HG03139 (cell line): ENCODE data around the gene UCK1.

Source experiments
- ATAC-seq: cut with Tn5 transposase; IDR thresholded peaks from one replicate; pipeline ENCODE4 v1.9.1; 2021; ENCODE audit not compliant: unreplicated experiment

UCK1 gene

DNA sequence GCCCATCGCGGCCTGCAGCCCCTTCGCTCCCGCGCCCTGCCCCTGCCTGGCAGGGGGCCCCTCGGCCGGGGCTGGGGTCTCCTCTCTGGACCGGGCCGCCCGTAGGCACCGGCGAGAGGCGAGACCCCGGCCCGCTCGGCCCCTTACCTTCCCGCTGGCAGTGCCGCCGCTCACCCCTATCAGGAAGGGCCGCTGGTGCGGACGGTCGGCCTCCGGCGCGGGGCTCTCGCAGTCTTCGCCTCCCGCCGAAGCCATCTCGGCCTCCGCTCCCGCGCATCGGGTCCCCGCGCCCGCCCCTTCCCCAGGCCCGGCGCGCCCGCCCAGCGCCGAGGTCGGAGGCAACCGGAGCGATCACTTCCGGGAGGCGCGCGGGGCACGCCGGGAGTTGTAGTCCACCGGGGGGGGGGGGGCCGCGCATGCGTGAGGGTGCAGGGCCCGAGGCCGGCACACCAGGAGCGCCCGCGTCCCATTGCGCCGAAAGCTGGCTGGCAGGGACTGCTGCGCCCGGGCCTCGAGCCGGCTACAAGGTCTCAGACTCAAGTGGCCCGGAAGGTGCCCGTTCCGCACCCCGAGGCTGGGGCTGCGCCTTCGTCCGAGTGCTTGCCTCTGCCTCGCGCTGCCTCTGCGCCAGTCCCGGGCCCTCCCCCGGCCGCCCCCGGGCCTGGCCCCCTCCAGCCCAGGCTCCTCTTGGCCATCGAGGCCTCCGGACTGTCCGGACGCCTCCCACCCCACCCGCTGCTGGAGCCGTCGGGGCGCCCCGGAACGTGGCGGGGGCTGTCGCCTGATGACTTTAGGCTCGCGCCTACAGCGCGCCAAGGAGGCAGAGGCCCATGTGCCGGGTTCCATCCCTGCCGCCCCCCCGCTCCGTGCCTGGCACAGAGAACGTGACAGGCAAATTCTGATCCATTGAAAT, at the start of gene UCK1:
Gene UCK1, minus strand, starts transcription at position 344 of the 913 bp plus-strand sequence. Its CDS starts 89 bp downstream, at position 255.
- peak; percentile 76 for ATAC-seq

DNA sequence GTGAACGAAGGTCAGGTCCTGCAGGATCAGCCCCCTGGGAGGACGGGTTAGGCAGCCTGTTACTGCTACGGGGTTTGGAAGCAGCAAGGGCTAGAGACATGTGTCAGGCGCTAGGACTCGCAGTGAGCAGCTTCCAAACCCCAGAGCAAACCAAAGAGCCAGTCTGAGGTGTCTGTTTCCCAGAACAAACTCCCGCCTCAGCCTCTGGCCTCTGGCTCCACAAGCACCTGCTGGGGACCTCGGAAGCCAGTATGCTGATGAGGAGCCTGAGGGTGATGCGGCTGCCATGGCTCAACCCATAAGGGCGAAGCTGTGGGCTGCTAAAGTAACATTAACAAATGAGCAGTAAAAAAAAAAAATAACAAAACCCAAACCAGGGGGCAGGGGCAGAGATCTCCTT, 49.3 kb upstream of the UCK1 start:
- no peak for ATAC-seq

DNA sequence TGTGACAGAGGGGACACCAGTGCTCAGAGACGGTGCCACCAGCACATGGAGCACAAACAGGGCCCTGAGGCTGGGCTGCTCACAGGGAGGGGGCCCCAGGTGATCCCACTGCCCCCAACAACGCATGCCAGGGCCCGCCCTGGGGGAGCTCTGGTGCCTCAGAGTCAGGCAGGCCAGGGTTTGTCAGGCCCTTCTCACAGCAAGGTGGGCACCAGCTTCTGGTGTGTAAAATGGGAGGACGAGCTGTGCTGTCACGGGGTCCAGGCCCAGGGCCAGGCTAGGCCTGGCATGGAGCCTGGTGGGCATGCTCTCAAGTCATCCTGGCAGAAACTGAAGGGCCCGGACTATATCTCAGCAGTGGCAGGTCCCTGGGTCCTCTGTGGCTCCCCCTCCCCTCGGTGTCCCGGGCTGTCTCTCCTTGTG, 48.7 kb upstream of the UCK1 start:
- ATAC-seq = no peak

DNA sequence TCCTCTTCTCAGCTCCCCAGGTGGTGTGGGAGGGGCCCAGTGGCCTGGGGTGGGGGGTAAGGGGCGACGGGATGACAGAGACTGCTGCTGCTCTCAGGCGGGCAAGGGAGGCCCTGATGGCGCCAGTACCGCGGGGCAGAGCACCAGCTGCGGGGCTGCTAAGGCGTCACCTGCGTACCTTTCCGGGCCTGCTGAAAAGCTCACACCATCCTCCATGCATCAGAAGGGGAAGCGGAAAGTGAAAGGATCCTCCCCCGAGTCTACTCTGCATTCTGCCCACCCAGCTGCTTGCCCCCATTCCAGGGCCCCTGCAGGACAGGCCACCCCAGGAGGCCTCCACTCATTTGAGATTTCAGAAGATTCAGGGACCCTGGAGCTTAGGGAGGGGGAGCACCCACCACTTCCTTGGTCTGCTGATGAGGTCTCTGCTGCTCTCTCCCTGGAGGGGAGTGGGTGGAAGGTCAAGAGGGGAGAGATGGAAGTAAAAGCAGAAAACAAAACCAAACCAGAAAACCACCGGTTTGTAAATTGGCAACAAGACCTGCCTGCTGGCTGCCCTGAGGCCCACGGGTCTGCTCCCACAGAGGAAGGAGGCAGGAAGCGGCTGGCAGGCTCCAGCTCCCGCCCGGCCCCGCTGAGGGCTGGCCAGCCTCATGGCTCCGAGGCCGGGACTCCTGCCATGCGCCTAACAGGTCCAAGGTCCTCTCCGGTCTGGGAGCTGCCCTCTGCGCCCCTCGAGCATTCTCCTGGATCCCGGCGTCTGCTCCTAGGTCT, 47.9 kb upstream of the UCK1 start:
- ATAC-seq = no peak

DNA sequence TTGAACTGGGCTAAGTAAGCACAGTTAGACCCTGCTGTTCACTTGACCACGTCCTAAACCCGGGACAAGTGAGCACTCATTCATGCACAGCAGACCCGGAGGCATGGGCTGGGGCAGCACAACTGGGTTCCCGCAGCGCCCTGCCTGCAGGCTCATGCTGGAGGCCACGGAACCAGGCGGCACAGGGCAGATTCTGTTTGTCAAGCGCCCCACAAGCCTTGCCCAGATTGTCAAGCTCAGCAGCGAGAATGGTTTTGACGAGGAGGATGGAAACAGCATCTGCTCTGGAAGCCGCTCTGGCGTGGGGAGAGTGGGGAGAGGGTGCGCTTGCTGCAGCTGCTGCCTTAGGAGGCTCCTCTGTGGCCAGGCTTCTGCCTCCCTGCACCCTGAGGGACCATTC, 47.0 kb upstream of the UCK1 start:
- no peak for ATAC-seq

DNA sequence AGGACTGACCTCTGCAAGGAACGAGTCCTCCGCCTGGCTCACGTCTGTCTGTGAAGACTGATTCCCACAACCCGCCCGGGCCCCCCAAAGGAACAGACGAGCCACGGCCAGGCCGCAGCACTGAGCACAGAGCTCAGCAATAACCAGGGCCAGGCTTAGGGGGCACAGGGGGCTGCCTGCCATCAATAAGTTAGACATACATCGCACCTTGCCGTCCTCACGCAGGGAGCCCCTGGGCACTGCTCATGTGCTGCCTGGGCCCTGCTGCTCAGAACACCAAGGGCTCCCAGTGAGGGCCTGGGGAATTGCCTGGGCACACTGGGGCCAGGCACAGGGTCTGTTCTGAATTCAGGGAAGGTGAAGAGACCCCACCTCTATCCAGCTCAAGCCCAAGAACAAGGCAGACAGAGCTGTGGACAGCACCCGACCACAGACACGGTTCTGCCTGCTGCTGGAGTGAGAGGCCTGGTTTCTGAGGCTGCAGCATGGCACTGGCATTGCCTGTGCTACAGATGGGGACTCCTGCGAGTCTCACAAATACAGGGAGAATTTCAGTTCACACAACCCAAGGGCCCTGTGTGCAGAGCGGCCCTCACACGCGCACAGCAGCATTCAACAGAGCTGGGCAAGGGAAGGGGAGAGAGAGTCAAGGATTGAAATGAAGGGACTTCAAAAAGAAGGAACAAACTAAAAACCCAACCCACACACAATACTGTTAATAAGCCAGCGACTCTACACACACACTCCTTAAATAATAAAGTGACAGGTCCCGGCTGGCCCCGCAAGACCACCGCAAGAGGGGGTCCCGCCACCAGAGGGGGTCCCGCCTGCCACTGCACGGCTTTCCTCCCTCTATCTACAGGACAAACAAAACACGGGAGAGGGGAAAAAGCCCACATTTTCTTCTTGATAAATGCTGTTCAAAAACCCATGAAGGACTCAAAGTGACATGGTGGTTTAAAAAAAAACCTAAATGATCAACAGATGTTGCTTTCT, 46.2 kb upstream of the UCK1 start:
- no peak for ATAC-seq

DNA sequence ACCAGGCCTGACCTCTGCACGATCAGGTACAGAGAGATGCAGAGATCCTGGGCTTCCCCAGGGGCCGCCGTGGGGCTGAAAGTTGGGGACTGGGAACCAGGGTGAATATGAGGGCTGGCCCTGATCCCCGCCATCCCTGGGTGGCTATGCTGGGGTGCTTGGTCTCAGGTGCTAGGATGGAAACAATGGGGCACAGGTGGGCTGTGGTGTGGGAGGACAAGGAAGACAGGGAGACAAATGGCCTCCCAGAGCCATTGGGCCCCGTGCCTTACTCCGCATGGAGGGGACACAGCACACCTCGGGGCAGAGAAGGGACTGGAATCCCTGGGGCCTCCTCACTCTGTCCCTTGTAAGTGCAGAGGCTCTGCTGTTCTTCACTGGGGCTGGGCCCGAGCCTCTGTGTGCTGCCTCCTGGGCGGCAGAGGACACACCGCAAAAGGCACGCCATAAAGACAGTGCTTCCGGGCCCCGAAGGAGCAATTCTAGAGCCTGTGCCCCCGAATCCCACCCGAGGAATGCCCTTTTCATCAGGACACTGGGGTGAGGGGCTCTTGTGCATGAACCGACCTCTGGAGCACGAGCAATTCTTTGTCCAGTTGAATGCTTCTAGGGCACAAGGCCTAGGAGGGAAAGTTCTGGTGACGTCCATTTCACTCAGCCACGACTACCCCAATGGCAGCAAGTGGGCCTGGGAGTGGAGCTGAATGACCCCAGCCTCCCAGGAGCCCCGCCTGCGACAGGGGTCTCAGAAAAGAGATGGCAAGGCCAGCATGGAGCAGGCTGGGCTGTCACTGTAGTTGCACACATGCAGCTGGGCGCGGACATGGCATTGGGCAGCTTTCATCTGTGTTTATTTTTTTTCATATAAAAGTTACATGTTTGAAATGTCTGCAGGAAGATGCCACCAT, 45.1 kb upstream of the UCK1 start:
- no peak for ATAC-seq

DNA sequence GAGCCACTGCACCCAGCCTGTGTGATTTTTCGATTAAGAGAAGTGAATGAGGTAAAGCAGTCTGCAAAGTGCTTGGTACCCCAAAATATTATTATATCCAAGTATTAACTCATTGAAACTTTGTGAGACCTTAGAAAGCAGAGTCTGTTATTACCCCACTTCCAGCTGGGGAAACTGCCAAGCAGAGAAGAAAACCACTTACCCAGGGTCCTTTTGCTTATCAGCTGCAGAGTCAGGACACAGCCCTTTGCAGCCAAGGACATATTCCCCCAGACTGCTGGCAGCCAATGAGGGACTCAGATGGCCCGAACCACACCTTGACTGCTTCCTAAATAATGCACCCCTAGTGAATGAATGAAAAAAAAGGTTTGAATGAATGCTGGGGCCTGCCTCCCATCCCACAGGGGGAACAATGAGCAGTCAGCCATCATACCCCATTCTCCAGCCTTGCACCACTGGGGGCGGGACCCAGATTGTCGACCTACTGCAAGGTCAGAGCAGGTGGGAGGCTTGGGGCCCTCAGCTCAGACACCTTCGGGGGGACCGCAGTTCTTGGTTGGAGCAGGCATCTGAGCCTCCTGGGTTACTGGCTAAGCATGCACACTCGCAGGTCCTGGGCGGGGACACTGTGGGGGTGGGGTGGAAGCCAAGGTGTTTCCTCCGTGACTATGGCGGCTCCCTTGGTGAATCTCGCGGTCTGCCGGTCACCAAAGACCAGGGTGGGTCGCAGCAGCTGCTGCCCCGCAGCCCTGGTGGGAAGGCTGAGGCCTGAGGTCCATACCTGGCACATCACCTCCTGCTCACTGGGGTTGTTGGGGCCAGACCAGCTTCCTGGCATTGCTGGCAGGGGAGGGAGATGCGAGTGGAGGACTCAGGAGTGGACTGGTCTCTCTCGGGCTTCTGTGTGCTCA, 43.9 kb upstream of the UCK1 start:
- ATAC-seq = no peak

DNA sequence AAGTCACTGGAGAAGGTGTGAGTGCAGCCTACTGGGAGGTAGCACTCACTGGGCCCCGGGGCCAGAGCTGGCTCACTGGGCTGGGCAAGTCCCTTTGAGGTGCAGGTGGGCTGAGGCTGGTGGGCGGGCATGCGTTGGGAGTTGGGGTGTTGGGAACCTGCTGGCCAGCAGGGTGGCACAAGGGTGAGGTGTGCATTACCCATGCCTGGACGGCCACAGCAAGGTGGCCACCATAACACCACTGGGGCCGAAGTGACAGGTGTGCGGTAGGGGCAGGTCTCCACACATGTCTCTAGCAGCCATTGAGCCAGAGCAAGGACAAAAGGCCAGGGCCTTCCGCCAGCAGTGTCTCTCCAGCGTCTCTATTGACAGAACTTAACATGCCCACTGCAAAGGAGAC, 36.8 kb upstream of the UCK1 start:
- ATAC-seq = no peak

DNA sequence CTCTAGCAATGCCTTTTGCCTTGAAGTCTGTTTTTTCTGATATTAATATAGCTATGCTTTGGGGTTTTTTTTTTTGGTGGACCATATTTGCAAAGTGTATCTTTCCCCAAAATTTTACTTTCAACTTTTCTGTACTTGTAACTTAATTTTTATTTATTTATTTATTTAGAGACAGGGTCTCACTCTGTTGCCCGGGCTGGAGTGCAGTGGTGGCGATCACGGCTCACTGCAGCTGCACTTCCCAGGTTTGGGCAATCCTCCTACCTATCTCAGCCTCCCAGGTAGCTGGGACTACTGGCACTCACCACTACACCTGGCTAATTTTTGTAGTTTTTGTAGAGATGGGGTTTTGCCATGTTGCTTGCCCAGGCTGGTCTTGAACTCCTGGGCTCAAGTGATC, 35.1 kb upstream of the UCK1 start:
- no peak for ATAC-seq

DNA sequence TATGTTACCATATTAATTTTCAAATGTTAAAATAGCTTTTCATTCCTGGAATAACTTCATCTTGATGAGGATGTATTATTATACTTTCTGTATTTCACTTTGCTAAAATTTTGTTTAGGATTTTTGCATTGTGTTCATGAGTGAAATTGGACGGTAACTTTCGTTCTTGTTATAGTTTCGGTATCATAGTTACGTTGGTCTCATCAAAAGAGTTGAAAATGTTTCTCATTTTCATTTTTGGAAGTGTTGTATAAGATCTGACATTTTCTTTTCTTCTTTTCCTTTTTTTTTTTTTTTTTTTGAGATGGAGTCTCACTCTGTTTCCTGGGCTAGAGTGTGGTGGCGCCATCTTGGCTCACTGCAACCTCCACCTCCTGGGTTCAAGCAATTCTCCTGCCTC, 34.3 kb upstream of the UCK1 start:
- ATAC-seq = no peak

DNA sequence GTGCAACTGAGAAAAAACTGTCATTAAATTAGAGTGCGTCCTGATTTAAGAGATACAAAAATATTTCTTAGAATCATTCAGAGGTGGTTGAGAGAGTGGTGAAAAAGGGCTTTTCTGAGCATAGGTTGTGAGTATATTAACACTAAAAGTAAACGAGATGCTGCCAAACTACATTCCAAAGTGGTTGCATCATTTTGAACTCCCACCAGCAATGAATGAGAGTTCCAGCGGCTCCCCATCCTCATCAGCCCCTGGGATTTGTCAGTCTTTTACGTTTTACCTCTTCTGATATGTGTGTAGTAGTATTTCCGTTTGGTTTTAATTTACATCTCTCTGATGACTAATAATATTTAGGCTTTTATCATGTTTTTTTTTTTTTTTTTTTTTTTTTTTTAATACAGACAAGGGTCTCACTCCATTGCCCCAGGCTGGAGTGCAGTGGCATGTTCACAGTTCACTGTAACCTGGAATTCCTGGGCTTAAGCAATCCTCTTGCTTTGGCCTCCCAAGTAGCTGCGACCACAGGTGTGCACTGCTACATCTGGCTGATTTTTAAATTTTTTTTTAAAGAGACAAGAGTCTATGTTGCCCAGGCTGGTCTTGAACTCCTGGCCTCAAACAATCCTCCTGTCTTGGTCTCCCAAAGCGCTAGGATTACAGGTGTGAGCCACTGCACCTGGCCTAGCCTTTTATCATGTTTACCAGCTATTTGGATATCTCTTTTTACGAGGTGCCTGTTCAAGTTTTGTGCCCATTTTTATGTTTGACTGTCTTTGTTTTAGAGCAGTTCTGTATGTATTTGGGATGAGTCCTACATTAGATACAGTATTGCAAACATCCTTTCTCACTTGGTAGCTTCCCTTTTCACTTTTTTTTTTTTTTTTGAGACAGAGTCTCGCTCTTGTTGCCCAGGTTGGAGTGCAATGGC, 31.2 kb upstream of the UCK1 start:
- ATAC-seq = no peak

DNA sequence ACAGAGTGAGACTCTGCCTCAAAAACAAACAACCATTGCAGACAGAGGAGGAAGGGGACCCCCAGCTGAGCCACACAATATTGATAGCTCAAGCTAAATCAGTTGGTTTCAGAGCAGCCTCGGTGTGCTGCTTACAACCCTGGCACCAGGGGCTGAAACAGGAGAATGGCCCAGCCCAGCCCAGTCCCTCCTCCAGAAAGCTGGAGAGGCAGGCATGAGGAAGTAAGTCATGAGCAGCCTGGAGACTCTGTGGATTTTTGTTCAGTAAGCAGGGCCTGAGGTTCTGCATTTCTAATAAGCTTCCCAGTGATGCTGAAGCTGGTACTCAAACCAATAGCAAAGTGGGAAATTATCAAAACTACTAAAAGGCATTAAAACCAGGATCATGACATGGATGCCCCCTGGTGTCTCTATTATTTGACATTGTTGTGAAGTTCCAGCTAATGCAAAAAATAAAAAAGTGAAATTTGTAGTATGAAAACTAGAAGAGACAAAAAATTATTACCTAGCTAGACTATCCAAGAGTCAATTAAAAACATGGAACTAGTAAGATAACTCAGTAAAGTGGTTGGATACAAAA, 28.4 kb upstream of the UCK1 start:
- no peak for ATAC-seq

DNA sequence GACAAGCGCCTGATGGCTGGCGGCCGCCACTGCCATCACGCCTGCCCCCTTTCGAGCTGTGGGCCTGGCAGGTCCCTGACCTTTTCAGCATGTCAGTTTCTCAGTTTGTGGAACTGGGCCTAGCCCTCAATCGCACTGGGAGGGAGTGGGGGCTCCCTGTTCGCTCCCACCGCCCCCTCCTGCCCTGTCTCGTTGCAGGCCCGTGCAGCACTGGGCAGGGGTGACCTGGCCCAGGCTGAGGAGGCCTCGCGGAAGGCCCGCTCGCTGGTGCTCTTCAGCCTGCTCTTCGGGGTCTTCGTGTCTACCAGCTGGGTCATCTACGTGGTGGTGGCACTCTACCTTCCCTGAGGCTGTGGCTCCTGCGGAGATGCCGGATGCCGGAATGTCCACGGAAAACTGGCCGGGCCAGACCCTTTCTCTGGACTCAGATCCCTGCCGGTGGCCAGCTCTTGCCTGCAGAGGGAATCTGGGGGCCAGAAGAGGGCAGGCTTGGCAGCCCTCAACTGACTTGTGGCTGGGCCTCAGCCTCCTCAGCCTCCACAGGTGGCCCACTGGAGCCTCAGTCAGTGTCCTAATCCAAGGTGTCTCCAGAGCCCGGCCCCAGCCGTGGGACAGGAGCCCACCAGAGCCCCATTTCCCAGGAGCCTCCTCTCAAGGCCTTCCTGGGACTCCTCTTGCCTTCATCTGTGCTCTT, 26.9 kb upstream of the UCK1 start:
- no peak for ATAC-seq

DNA sequence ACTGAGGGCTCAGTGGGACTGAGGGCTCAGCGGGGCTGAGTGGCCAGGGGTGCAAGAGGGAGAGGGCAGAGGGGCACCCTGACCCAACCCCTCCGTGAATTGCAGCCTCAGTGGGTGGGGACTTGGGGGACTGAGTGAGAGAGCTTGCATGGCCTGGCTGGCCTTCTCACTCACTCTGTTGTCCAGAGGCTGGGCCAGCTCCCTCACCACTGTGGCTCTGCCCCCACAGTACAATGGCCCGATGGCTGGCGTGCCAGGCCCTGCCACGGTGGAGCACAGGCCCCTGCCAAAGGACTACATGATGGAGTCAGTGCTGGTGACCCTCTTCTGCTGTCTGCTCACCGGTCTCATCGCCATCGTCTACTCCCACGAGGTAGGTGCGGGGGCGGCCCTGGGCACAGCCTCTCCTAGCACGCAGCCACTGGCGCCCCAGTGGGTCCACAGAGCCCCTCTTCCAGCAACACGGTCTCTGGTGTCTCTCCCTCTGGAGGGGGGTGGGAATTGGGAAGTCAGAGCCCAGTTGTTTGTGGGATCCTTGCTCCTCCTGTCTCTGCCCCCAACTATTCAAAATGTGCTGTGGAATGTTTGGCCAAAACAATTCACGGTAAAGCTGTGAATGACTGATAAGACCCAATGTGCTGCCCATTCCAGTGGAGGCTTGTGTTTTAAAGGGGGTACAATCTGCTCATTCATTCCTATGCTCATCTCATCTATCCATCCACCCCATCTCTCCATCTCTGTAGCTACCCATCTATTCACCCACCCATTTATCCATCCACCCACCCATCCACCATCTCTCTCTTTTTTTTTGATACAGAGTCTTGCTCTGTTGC, 25.0 kb upstream of the UCK1 start:
- no peak for ATAC-seq

DNA sequence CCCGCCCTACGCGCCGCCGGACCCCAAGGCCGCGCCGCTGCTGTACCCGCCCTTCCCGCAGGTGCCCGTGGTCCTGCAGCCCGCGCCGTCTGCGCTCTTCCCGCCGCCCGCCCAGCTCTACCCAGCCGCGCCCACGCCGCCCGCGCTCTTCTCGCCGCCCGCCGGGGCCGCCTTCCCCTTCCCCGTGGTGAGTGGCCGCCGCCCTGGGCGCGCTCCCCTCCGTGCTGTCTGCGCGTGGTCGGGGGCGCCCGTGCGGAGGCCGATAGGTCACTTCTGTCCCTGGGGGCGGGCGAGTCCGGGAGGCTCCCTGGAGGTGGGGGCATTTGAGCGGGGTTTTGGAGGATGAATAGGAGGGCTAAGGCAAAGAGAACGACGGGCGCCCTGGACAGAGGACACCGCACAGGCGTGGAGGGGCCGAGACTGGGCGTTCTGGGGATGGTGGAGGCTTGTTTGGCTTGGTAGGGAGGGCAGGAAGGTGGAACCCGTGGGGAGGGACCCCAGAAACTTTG, 23.8 kb upstream of the UCK1 start:
- no peak for ATAC-seq
